A673 (cell line): ENCODE results near the gene RPL15. TPM values are rescaled to one million over a fixed set of nuclear protein-coding genes. Genes with fewer than 3 reads are reported as not detected.
A peak's percentile ranks its signal among the peaks of the same experiment; 100 is the strongest.

Source experiments
- BruUV-seq: library from RNA; stranded (reverse); fragments of 400-500 nt; replicated peaks from 2 replicates; lab custom pipeline; 2021; lab: Mats Ljungman, UMichigan
- CTCF ChIA-PET: fragments of 300-600 bp; sonication (Branson Sonifier 250); formaldehyde crosslinking; loops from one replicate; lab custom pipeline; 2022; ENCODE audit warnings: antibody characterized with exemption; lab: Charles Lee
- POLR2A ChIA-PET: fragments of 300-600 bp; sonication (Branson Sonifier 250); formaldehyde crosslinking; loops from one replicate; lab custom pipeline; 2022; ENCODE audit warnings: antibody characterized with exemption; ENCODE audit not compliant: low non-redundant PET; lab: Charles Lee
- DNase-seq: peaks from one replicate; pipeline ENCODE4 v3.0.0-alpha.2; 2015; ENCODE audit warnings: low spot score
- H3K27ac ChIP-seq: fragments of 200-600 bp; sonication (generic); 2 replicates; pipeline ENCODE4 v1.5.1; 2016; ENCODE audit warnings: mixed run types, low read depth, mild to moderate bottlenecking, mixed read lengths, antibody characterized with exemption, low read length; ENCODE audit not compliant: poor library complexity, severe bottlenecking
- H3K27me3 ChIP-seq: fragments of 200-600 bp; sonication (generic); replicated peaks from 2 replicates; pipeline ENCODE4 v1.6.1; 2017; ENCODE audit warnings: mixed run types, low read depth, mild to moderate bottlenecking, mixed read lengths, antibody characterized with exemption, low read length; ENCODE audit not compliant: insufficient read depth, poor library complexity
- H3K36me3 ChIP-seq: fragments of 200-600 bp; sonication (generic); 2 replicates; pipeline ENCODE4 v1.6.1; 2016; ENCODE audit warnings: mixed run types, mild to moderate bottlenecking, mixed read lengths, antibody characterized with exemption, low read length; ENCODE audit not compliant: insufficient read depth, poor library complexity, severe bottlenecking
- H3K4me1 ChIP-seq: fragments of 200-600 bp; sonication (generic); 2 replicates; pipeline ENCODE4 v1.6.1; 2017; ENCODE audit warnings: mixed run types, mild to moderate bottlenecking, mixed read lengths, antibody characterized with exemption, low read length; ENCODE audit not compliant: insufficient read depth, poor library complexity, severe bottlenecking
- H3K4me3 ChIP-seq: fragments of 200-600 bp; sonication (generic); 2 replicates; pipeline ENCODE4 v1.5.1; 2016; ENCODE audit warnings: low read depth, mixed run types, mild to moderate bottlenecking, mixed read lengths, low read length; ENCODE audit not compliant: poor library complexity, severe bottlenecking
- H3K9me3 ChIP-seq: fragments of 200-600 bp; sonication (generic); 2 replicates; pipeline ENCODE4 v1.6.1; 2016; ENCODE audit warnings: mixed run types, low read depth, mild to moderate bottlenecking, mixed read lengths, antibody characterized with exemption, low read length; ENCODE audit not compliant: poor library complexity, severe bottlenecking
- EZH2 ChIP-seq: fragments of 200-600 bp; sonication (generic); IDR thresholded peaks from 2 replicates; pipeline ENCODE4 v1.6.1; 2017; ENCODE audit warnings: borderline replicate concordance, low read depth, mild to moderate bottlenecking, mixed read lengths, antibody characterized with exemption, low read length; ENCODE audit not compliant: poor library complexity, severe bottlenecking
- intact Hi-C: fragments of 100-400 bp; cut with micrococcal nuclease; formaldehyde crosslinking; loops from one replicate; pipeline ENCODE4 v1.10.0; 2022; ENCODE audit not compliant: unreplicated experiment
- total RNA-seq: library from RNA; stranded (reverse); gene quantifications from 2 replicates; pipeline ENCODE4 v1.2.3, GENCODE V29; 2021
- TF ChIP-seq, protein P1 (sequence below): fragments of 300-800, 200-600 bp; sonication (generic); conservative IDR thresholded peaks from 2 replicates; pipeline ENCODE4 v1.5.1; 2017; ENCODE audit warnings: low read depth, mild to moderate bottlenecking, antibody characterized with exemption, low read length, moderate library complexity, mixed read lengths

RPL15 gene
- total RNA-seq, 1 experiment from 2014 or later: 1,939 TPM

DNA sequence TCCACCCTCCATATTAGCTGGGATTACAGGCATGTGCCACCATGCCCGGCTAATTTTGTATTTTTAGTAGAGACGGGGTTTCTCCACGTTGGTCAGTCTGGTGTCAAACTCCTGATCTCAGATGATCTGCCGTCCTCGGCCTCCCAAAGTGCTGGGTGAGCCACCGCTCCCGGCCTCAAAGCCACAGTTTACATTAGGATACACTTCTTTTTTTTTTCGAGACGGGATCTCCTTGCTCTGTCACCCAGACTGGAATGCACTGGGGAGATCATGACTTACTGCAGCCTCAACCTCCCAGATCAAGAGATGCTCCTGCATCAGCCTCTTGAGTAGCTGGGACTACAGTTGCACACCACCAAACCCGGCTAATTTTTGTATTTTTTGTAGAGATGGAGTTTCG lies 25.6 kb downstream of the RPL15 start:
- Histone ChIP-seq H3K27ac (no peak overlapping the region), H3K9me3 (no peaks in the 10 kb centered on the region), H3K36me3 (no peaks in the 10 kb centered on the region), H3K4me1 (peaks cover 7% of the 10 kb centered on the region), H3K27me3 (no peaks in the 10 kb centered on the region), H3K4me3 (no peak overlapping the region)
- DNase-seq: no peak
- BruUV-seq: no TSS peak
- intact Hi-C loops: no loop called here
- POLR2A ChIA-PET: no interaction called here
- CTCF ChIA-PET: no interaction called here
- TF ChIP-seq, protein P1, sequence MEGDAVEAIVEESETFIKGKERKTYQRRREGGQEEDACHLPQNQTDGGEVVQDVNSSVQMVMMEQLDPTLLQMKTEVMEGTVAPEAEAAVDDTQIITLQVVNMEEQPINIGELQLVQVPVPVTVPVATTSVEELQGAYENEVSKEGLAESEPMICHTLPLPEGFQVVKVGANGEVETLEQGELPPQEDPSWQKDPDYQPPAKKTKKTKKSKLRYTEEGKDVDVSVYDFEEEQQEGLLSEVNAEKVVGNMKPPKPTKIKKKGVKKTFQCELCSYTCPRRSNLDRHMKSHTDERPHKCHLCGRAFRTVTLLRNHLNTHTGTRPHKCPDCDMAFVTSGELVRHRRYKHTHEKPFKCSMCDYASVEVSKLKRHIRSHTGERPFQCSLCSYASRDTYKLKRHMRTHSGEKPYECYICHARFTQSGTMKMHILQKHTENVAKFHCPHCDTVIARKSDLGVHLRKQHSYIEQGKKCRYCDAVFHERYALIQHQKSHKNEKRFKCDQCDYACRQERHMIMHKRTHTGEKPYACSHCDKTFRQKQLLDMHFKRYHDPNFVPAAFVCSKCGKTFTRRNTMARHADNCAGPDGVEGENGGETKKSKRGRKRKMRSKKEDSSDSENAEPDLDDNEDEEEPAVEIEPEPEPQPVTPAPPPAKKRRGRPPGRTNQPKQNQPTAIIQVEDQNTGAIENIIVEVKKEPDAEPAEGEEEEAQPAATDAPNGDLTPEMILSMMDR: no peak
- no peak for TF ChIP-seq EZH2

DNA sequence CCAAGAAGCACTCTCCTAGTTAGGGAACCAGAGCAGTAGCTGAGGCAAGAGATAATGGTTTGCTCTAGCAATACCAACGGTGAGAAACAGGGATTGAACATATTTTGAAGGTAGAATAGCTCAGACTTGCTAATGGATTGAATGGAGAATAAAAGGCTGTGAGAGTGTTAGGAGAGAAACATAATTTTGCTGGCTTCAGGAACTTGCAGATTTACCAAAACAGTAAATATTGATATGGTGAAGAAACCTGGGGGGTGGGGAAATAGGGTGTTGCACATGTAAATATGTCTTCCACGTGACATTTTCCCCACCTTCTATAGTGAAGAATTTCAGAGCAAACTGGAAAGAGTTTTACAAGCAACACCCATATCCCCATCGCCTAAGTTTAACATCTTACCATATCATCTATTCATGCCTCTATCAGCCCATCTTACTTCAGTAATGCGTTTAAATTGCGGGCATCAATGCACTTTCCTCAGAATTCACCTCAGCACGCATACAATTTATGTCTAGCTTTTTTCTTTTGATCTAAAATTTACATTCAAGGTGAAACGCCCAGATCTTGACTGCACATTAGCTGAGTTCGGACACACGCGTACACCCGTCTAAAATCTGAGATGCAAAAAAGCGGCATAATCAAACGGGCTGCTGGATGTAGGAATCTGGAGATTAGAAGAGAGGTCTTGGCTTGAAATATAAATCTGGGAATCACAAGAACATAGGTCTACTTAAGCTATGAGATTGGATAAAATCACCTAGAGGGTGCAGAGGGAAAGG lies 27.3 kb downstream of the RPL15 start:
- no peak for DNase-seq
- no peaks in the 10 kb centered on the region for H3K9me3 ChIP-seq
- ChIA-PET POLR2A (no interaction called here), CTCF (no interaction called here)
- no peak overlapping the region for H3K27ac ChIP-seq
- H3K36me3 ChIP-seq: no peaks in the 10 kb centered on the region
- peak overlapping the region; percentile 66 for H3K4me3 ChIP-seq
- no peaks in the 10 kb centered on the region for H3K27me3 ChIP-seq
- peaks cover 7% of the 10 kb centered on the region for H3K4me1 ChIP-seq
- BruUV-seq: TSS peak; percentile 66
- intact Hi-C loops: loop anchor here (2.0 kb wide), 1 partner anchor 21 kb away; no protein-coding TSS in a partner anchor
- TF ChIP-seq, protein P1: no peak
- no peak for TF ChIP-seq EZH2

DNA sequence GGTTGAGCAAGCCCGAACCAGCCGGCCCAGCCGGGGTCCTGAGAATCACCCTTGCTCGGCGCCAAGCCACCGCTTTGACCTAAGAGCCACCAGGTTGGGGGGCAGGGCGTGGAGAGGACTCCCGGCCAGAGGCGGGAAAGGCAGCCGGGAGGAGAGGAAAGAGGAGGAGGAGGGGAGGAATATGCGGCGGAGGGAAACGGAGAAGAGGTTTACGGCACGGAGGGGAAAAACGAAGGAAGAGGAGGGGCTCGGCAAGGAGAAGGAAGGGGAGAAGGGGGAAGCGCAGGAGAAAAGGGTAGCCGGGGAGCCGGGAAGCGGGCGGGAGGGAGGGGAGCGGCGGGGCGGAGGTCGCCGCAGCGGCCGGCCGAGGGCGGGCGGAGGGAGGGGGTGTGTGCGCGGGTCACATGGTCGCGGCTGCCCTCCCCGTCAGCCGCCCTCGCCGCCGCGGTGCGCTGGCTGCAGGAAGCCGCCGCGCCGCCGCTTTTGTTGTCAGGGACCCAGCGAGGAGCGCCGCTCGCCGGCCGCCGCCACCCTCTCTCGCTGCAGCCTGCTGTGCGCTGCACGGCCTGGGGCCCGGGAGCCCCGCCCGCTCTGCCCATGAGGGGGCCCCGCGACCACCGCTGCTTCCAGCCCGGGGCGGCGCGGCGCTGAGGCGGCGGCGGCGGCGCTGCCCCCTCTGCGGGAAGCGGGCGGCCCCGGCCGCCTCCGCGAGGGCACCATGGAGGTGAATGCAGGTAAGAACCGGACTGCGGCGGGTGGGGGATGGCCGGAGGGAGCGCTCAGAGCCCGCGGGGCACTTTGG lies 28.1 kb downstream of the RPL15 start, which contains the start of gene NR1D2:
Gene NR1D2, plus strand, starts transcription at position 426 of the 802 bp plus-strand sequence. Its CDS starts 293 bp downstream, at position 719.
- DNase-seq: peak; percentile 81
- CTCF ChIA-PET: no interaction called here
- Histone ChIP-seq H3K27me3 (no peaks in the 10 kb centered on the region), H3K36me3 (no peaks in the 10 kb centered on the region), H3K9me3 (no peaks in the 10 kb centered on the region), H3K4me1 (peaks cover 7% of the 10 kb centered on the region), H3K4me3 (peak within 1 kb of the TSS; percentile 66), H3K27ac (peak within 1 kb of the TSS; percentile 87)
- BruUV-seq: no TSS peak
- TF ChIP-seq, protein P1: no peak
- no peak for TF ChIP-seq EZH2
- intact Hi-C loops: loop anchor here (2.0 kb wide), 1 partner anchor 22 kb away; no protein-coding TSS in a partner anchor
- POLR2A ChIA-PET: no interaction called here
